Endothelial cell (in vitro differentiated cells): Measurements from ENCODE around the gene VRTN. TPM values are rescaled to one million over a fixed set of nuclear protein-coding genes. Genes with fewer than 3 reads are reported as not detected.
A peak's percentile ranks its signal among the peaks of the same experiment; 100 is the strongest.

Experiments used
- DNase-seq: peaks from one replicate; pipeline ENCODE4 v3.0.0; 2021; ENCODE audit warnings: low spot score
- H3K27ac Mint-ChIP-seq: one replicate; pipeline ENCODE4 v1.8.0; 2021; ENCODE audit warnings: mixed read lengths, inconsistent platforms; ENCODE audit not compliant: unreplicated experiment
- H3K27me3 Mint-ChIP-seq: one replicate; pipeline ENCODE4 v1.8.0; 2021; ENCODE audit warnings: mild to moderate bottlenecking, moderate library complexity, mixed read lengths, inconsistent platforms; ENCODE audit not compliant: unreplicated experiment
- H3K36me3 Mint-ChIP-seq: one replicate; pipeline ENCODE4 v1.8.0; 2021; ENCODE audit warnings: mild to moderate bottlenecking, low read depth, mixed read lengths, inconsistent platforms; ENCODE audit not compliant: unreplicated experiment
- H3K4me1 Mint-ChIP-seq: one replicate; pipeline ENCODE4 v1.8.0; 2021; ENCODE audit warnings: mild to moderate bottlenecking, mixed read lengths, inconsistent platforms; ENCODE audit not compliant: unreplicated experiment
- H3K4me3 Mint-ChIP-seq: one replicate; pipeline ENCODE4 v1.8.0; 2021; ENCODE audit warnings: mild to moderate bottlenecking, mixed read lengths, inconsistent platforms; ENCODE audit not compliant: unreplicated experiment
- H3K9me3 Mint-ChIP-seq: one replicate; pipeline ENCODE4 v1.8.0; 2021; ENCODE audit warnings: mixed read lengths, inconsistent platforms; ENCODE audit not compliant: unreplicated experiment
- CTCF ChIP-seq: fragments of 200-600 bp; sonication (generic); IDR thresholded peaks from one replicate; pipeline ENCODE4 v1.5.0; 2021; ENCODE audit warnings: antibody characterized with exemption; ENCODE audit not compliant: unreplicated experiment
- total RNA-seq: library from RNA; stranded (reverse); fragmentation: NEBNext Ultra II Directional; extraction: Animal tissue kit (Norgen Biotek cat#: 25700); gene quantifications from one replicate; pipeline ENCODE4 v1.2.1, GENCODE V29; 2021; ENCODE audit not compliant: unreplicated experiment

Gene VRTN
- total RNA-seq, 1 donor from 2014 or later = 4.3 TPM

DNA sequence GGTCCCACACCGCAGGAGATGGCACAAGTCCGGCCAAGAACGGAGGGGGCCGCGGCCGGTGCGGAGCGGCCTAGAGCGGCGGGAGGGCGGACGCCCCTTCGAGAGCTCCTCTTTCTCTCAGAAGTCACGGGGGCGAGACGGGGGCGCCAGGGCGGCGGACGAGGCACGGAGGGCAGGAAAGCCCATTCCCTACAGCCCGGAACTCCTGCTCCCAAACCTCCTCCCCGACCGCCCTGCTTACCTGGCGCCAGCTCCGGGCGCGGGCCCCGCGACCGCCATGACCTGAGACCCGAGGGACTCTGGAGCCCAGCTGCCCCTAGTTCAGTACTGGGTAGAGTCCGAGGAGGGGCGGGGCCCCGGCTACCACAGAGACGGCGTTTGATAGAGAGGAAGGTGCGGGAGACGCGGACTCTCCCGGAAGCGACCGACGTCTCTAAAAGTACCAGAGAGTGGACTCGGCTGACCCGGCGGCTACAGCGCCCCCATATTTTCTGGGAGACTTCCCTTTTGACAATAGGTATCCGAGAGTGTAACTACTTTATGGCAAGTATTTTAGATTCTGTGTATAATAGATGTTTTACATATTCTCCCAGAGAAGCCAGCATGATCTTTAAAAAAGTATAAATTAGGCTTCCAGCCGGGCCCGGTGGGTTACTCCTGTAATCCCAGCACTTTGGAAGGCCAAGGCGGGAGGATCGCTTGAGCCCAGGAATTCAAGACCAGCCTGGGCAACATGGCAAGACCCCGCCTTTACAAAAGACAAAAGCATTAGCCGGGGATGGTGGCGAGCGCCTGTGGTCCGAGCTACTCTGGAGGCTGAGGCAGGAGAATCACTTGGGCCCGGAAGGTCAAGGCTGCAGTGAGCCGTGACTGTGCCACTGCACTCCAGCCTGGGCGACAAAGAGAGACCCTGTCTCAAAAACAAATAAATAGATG lies 45.4 kb upstream of the VRTN start, which contains the start of gene ABCD4:
TSS of gene ABCD4 (minus strand) at position 301 of the 936 bp plus-strand sequence. CDS start at position 279, 22 bp downstream.
- H3K36me3 Mint-ChIP-seq = peaks cover 17% of the 10 kb centered on the region
- H3K27ac Mint-ChIP-seq = peak within 1 kb of the TSS; percentile 92
- DNase-seq = peak; percentile 88
- H3K4me3 Mint-ChIP-seq = peak within 1 kb of the TSS; percentile 98
- H3K27me3 Mint-ChIP-seq = peaks cover 11% of the 10 kb centered on the region
- TF ChIP-seq CTCF = peak; percentile 11
- no peaks in the 10 kb centered on the region for H3K9me3 Mint-ChIP-seq
- H3K4me1 Mint-ChIP-seq = peaks cover 35% of the 10 kb centered on the region

GRCh38 chr14:74308695-74309094 lies 39.6 kb upstream of the VRTN start:
- Mint-ChIP-seq H3K27me3 (no peaks in the 10 kb centered on the region), H3K4me3 (no peak overlapping the region), H3K27ac (no peak overlapping the region), H3K36me3 (no peaks in the 10 kb centered on the region), H3K4me1 (peaks cover 4% of the 10 kb centered on the region), H3K9me3 (no peaks in the 10 kb centered on the region)
- TF ChIP-seq CTCF = no peak
- DNase-seq = no peak

DNA sequence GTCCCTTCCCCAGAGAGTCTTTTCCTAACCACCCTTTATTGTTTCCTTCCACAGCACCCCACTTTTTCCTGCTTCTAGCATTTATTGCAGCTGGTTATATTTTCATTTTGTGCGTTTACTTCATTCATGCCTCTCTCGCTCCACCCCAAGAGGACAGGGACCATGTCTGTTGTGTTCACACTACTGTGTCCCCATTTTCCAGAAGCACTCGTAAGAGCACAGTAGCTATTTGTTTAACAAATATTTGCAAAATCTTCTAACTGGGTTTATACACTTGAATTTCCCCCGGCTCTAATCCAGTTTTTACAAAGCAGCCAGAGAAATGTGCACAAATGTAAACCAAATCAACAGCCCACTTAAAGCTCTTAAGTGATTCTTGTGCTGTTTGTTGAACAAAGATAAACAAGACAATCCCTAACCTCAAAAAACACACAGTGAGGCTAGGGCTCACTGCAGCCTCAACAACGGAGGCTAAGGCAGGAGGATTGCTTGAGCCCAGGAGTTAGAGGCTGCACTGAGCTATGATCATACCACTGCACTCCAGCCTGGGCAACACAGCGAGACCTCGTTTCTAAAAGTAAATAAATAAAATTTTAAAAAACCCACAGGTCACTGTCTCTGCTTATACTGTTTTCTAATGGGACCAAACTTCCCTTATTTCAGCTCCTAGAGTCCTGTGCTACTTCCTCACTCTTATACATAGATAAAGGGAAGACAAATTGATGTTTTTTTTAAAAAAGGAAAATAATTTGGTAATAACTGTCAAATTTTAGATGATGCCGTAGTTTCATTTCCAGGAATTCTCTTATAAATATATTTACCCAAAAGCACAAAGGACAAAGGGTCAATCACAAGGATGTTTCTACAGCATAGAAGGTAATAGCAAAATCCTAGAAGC lies 38.9 kb upstream of the VRTN start:
- H3K27ac Mint-ChIP-seq = no peak overlapping the region
- peaks cover 4% of the 10 kb centered on the region for H3K4me1 Mint-ChIP-seq
- H3K4me3 Mint-ChIP-seq = no peak overlapping the region
- TF ChIP-seq CTCF = no peak
- no peaks in the 10 kb centered on the region for H3K9me3 Mint-ChIP-seq
- no peaks in the 10 kb centered on the region for H3K27me3 Mint-ChIP-seq
- H3K36me3 Mint-ChIP-seq = no peaks in the 10 kb centered on the region
- DNase-seq = no peak

DNA sequence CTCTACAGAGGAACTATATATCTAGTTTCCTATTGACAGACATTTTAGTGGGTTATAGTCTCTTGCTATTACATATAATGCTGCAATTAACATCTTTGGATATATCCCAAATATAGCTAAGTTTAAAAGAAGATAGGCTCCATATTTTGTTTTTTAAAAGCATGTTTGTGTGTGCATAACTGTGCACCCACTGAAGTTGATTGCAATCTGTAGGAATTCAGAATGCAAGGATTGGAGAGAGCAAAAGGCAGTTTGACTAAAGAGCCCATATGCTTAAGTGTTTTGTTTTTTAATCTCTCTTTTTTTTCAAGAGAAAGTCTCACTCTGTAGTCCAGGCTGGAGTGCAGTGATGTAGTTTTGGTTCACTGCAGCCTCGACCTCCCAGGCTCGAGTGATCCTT lies 36.1 kb upstream of the VRTN start:
- TF ChIP-seq CTCF = no peak
- Mint-ChIP-seq H3K27ac (no peak overlapping the region), H3K27me3 (no peaks in the 10 kb centered on the region), H3K36me3 (no peaks in the 10 kb centered on the region), H3K4me1 (peaks cover 4% of the 10 kb centered on the region), H3K9me3 (no peaks in the 10 kb centered on the region), H3K4me3 (no peak overlapping the region)
- no peak for DNase-seq
